GM18868 (cell line): ENCODE results near the gene FOXD4L6.
"Not testable (repeated sequence)": the region's sequence is repeated elsewhere in the genome, so short reads cannot be mapped to it uniquely, and the experiment has no call there.

Experiments
- ATAC-seq: cut with Tn5 transposase; IDR thresholded peaks from one replicate; pipeline ENCODE4 v1.9.1; 2021; ENCODE audit warnings: mild to moderate bottlenecking, moderate library complexity; ENCODE audit not compliant: unreplicated experiment

The FOXD4L6 gene

DNA sequence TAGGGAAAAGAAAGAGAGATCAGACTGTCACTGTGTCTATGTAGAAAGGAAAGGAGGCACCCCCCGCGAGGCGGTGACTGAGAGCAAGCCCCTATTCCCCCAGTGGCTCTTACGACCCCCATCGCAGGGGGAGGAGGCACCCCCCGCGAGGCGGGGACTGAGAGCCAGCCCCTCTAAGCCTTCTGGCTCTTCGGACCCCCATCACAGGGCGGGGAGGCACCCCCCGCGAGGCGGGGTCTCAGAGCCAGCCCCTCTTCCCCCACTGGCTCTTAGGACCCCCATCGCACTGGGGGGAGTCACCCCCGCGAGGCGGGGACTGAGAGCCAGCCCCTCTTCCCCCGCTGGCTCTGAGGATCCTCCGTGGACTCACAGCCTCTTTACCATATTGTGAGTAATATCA is 23.9 kb downstream of the FOXD4L6 start:
- not testable (repeated sequence) for ATAC-seq

DNA sequence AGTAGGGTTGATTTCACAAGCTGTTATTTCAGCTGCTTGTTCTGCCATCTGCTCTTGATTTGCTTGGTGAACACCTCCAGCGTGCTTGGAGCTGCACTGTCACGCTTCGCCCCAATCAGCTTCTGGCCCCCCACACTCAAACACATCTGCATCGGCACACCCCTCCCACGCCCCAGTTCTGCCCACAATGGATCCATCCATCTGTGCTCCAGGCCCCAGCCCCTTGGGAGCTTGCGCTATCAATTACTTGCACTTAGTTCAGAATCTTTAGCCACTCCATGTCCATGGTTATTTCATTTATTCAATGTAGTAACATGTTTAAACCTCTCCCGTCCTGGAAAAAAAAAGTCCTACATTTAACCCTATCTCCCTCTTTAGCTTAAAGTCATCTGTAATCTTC is 28.0 kb downstream of the FOXD4L6 start:
- ATAC-seq, result not testable (repeated sequence)

DNA sequence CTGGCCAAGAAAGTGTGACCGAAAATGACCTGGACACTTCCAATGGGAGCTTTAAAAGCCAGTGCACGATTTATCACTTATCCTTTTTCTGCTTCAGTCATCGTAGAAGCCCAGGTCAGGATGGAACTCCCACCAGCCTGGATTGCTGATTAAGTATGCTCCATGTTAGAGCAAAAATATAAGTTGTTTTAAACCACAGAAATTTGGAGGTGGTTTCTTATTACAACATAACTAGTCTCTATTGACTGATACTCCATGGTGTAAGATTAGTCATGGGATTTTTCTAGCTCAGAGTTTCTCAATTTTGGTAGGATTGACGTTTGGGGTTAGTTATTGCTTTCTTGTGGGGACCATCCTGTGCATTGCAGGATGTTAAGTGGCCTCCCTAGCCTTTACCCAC is 29.7 kb downstream of the FOXD4L6 start:
- not testable (repeated sequence) for ATAC-seq

DNA sequence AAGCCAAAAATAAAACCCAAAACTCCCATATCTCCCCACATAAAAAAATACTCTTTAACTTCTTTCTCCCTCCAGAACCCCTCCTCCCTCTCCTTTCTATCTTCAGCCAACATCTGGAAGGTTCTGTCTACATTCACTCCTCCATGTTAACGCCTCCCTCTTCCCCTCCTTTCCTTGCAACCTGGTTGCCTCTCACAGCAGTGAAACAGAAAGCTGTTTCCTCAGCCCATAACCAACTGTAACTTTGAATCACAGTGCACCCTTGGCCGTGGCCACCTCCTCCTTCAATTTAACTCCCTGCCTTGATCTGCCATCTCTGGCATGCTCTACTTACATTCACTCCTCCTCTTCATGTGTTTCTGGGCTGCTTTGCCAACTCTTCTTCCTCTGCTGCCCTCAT is 33.4 kb downstream of the FOXD4L6 start:
- ATAC-seq, result peak; percentile 59

DNA sequence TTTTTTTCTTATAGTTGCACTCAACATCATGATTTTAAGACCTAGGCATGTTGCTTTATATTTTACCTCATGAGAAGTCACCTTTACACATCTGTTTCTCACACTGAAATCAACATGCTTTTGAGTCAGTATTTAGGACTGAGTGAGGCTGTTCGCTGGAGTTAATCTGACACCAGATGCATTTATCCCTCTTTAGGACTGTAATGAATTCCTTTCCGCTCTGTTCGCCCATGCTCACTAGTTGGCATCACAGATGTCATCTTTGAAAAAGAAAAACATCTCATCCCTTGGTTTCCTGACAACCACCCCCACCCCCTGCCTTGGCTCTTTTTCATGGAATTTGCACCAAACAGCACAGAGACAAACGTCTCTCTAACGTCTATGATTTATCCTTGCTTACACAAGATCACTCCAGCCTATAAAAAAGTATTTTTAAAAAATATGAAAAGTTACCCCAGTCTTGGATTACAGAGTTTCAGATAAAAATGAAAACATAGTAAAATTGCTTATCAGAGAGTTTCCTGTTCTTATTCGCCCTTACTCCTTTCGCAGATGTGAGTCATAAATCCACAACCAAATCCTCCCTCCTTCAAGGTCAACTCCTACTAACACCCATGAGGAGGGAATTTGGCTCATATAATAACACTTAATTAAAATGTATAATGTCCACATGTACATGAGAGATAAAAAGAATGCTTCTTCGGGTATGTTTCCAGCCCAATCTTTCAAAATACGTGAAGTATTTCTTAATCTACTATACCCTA is 34.3 kb downstream of the FOXD4L6 start:
- not testable (repeated sequence) for ATAC-seq

DNA sequence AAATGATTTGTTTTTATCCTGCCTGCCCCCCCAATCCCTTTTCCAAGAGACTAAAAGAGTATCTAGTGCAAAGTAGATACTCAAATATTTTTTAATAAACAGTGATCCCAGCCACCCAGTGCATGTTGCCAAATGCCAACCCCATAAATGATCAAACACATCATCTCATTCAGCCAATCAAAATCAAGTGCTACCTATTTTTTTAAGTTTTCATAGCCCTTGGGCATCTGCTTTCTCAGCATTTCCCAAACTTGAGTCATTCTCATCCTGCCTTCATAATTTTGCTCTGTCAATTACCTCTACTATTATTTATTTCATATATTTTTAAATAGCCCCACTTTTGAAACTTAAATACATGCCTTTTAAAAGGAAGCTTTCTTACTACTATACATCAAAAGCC is 37.6 kb downstream of the FOXD4L6 start:
- not testable (repeated sequence) for ATAC-seq

DNA sequence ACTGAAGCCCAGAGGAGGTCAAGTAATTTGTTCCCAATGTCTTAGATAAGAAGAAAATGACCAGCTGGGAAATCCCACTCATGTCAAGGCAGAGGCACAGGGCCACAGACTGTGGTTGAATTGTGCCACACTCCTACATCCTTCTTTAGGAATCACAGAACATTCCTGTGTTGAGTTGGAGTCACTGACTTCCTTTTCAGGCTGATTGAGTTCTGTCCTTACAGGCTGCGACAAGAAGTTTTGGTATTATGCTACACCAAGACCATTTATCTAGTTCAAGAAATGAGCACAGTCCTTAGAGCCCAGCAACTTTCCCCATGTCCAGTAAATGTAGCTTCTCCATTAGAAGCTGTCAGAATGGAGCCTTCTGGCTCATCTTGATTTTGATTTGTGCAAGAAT is 38.1 kb downstream of the FOXD4L6 start:
- ATAC-seq, result not testable (repeated sequence)

DNA sequence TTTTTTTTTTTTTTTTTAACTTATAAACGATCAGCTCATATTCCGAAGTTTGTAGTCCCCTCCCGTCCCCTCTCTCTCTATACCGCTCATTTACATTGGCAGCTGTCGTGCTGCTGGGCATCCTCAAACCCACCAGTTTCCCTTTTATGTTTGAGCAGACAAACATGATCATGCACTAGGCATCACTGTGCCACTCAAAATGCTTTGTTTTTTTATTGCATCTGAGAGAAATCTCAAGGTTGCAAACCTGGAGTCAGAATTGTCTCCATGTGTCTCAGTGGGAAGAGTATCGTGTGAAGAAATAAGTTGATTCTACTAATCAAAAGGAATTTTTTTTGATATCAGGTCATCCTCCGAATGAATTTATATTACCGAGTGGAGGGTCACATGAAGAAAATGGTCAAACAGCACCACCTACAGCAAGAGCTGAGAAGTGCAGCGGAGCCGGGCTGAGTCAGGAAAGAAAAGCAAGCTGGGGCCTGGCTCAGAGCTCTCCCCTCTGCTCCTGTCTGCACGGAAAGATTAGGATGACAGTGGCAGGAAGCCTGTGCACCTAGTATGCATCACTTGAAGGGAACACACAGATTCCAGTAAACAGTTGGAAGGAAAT is 39.9 kb downstream of the FOXD4L6 start:
- peak; percentile 74 for ATAC-seq

DNA sequence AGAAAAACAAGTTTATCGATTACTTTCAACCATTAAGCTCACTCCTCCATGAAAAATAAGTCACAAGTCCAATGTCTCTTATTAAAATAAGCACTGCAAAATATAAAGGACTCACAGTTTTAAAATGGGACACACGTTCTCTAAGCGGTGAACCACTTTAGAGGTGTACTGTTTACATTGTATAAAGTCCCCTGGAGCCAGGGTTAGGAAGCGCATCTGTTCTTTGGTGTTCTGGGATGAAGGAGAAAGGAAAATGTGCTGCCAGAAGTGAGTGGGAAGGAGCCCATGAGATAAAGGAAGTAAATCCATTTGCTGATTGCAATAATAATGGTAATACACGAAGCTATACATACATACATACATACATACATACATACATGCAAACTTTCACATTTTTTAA is 40.6 kb downstream of the FOXD4L6 start:
- ATAC-seq, result not testable (repeated sequence)

DNA sequence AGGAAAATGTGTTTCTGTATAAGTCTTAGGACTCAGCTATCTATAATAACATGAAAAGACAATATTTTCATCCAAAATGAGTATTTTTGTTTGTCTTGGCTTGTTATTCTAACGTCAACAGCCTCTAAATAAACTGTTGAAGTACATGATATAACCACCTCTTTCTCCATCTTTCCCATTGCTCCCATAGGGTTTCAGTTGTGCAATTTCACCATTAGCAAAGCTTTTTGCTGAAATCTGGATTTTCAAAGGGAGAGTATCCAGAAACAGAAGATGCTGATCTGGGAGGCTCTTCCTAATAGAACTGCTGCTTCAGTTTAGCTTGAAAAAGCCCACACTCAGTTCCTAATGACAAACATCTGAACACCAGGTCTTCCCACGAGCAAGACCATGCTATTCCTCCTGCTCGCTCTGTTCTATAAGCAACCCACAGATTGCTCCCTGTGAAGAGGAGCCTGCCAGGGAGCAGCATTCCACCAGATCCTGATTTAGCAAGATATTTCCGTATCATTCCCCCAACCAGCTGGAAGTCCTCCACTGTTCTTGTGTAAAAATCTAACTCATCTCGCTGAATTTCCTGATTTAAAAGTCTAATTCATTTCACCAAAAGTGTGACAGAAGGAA is 41.2 kb downstream of the FOXD4L6 start:
- not testable (repeated sequence) for ATAC-seq

DNA sequence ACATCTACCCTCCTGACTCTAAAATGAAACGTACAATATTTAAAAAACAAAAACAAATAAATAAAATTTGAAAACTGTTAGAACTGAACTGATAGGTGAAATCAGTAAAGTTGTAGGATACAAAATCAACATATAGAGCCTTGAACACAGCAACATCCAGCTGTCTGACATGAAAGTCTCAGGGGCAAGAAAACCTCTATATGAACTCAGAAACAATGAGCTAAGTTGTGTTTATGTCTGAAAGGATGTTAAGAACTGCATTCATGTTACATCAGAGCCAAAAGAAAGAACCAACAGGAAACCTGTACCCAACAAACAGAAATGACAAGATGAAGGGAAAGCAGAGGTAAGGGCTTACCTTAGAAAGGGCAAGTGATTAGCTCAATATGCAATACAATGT is 41.8 kb downstream of the FOXD4L6 start:
- not testable (repeated sequence) for ATAC-seq

DNA sequence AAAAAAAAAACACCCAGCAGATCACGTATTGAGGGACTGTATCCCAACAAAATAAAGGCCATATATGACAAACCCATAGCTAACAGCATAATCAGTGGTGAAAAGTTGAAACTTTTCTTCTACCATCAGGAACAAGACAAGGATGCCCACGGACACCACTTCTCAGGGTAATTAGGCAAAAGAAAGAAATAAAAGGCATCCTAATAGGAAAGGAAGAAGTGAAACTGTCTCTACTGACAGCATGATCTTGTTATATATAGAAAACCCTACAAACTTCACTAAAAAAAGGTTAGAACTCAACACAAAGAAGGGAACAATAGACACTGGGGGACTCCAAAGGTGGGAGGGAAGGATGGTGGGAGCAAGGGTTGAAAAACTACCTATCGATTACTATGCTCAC is 42.3 kb downstream of the FOXD4L6 start:
- peak; percentile 52 for ATAC-seq

DNA sequence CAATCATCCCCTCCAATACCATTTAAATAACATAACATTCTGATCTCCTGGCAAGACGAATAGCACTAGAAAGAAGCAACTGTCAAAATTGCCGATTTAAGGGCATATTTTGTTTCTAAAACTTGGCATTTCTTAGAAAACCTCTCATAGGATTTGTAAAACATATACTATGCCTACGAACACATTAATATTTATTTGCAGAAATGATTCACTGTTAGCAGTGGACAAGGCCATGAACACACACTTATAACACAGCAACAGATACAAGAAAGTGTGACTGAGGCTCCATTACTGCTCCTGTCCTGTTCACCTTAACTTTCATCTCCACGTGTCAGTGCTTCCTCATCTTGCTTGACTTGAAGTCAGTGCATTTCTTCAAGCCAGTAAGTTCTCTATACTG is 46.1 kb downstream of the FOXD4L6 start:
- ATAC-seq, result not testable (repeated sequence)

DNA sequence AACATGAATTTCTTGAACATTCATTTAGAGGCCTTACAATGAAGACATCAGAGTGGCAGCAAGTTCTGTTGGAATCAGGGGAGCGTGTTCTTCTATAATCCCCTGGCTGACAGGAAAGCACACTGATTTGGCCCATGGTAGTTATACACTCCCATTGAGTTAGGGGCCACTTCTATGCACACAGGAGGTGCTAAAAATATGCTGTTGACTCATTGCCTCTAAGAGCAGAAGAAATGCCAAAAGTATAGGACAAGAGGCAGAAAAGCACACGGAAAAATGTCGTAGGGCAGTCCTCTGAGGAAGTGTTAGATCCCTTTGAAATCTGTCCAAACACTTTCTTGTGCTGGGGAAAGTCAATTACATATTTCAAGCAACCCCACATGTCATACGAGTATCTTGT is 49.0 kb downstream of the FOXD4L6 start:
- ATAC-seq, result not testable (repeated sequence)

DNA sequence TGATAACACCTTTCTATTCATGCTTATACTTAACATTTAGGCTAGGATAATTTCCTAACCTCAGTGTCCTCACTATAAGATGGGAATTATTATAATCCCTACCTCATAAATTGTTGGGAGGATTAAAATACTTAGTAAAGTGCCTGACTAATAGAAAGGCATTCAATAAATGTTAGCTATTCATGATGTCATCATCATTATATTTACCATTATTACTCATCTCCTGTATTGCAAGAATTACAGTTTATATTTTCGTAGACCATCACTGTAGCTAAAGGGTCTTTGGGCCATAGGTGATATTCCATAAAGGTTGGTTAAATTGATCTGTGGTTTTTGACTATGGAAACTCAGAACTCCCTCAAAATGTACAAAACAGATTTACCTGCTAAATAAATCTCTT is 50.9 kb downstream of the FOXD4L6 start:
- not testable (repeated sequence) for ATAC-seq
